K562 (cell line): Measurements from ENCODE around the gene SLC26A1. TPM values are rescaled to one million over a fixed set of nuclear protein-coding genes. Genes with fewer than 3 reads are reported as not detected.

Source experiments
- ATAC-seq: fragments of 200-7000 bp; cut with Tn5 transposase; 3 replicates; pipeline ENCODE4 v1.9.1; 2020; ENCODE audit warnings: moderate library complexity
- BruUV-seq: library from RNA; stranded (reverse); fragments of 400-500 nt; replicated peaks from 2 replicates; lab custom pipeline; 2021; lab: Mats Ljungman, UMichigan
- CTCF ChIA-PET: fragments of 300-600 bp; formaldehyde crosslinking; extraction: SDS; loops from one replicate; lab custom pipeline; 2021; ENCODE audit warnings: low intra/inter-chr PET ratio; lab: Yijun Ruan, JAX
- POLR2A ChIA-PET: fragments of 300-600, 350-650 bp; sonication (Branson Sonifier 250); formaldehyde crosslinking; extraction: SDS; loops from one replicate; lab custom pipeline; 2021; ENCODE audit warnings: antibody characterized with exemption, inconsistent platforms; lab: Yijun Ruan, JAX
- DNase-seq, 4 experiments: peaks; one replicate each; pipeline versions ENCODE4 v3.0.0 to v3.0.0-alpha.2; 2011 to 2018; ENCODE audit warnings: low spot score in 3 of 4, mixed read lengths in 3 of 4; ENCODE audit errors: extremely low read depth in 1 of 4
- FAIRE-seq: peaks from 2 replicates; lab custom pipeline; 2011; peaks lifted over from hg19 to GRCh38; lab: Jason Lieb, UNC
- H2AFZ ChIP-seq: 2 replicates; pipeline ENCODE4 v1.6.0; 2011; ENCODE audit warnings: low read depth, low read length, control low read depth, inconsistent platforms
- H3K27ac ChIP-seq: fragments of 200-600 bp; 3 replicates; pipeline ENCODE4 v1.8.0; 2011; ENCODE audit warnings: low read depth, mild to moderate bottlenecking, control low read depth, inconsistent platforms, low read length, moderate library complexity, mixed read lengths; ENCODE audit errors: extremely low read depth
- H3K27me3 ChIP-seq, 2 experiments: fragments of 300-600 bp in 1 of 2; 2 replicates in 1 of 2; 3 replicates in 1 of 2; pipeline versions ENCODE4 v1.6.0 to v1.8.0; 2011; ENCODE audit warnings: inconsistent platforms in 2 of 2, low read length in 2 of 2, mild to moderate bottlenecking in 1 of 2, mixed read lengths in 1 of 2, moderate library complexity in 1 of 2; ENCODE audit not compliant: control insufficient read depth in 2 of 2, insufficient read depth in 2 of 2
- H3K36me3 ChIP-seq: fragments of 300-600 bp; 3 replicates; pipeline ENCODE4 v1.8.0; 2011; ENCODE audit warnings: mild to moderate bottlenecking, low read length, inconsistent platforms; ENCODE audit not compliant: control insufficient read depth, insufficient read depth
- H3K4me1 ChIP-seq, 2 experiments: fragments of 200-600 bp in 1 of 2; replicated peaks in 1 of 2; 2 replicates in 1 of 2; 3 replicates in 1 of 2; pipeline versions ENCODE4 v1.5.1 to v1.8.0; 2011; ENCODE audit warnings: inconsistent platforms in 2 of 2, low read length in 2 of 2, mild to moderate bottlenecking in 1 of 2, mixed read lengths in 1 of 2, moderate library complexity in 1 of 2; ENCODE audit not compliant: control insufficient read depth in 2 of 2, insufficient read depth in 2 of 2
- H3K4me2 ChIP-seq: 2 replicates; pipeline ENCODE4 v1.6.1; 2011; ENCODE audit warnings: low read length, control low read depth, inconsistent platforms, mixed read lengths; ENCODE audit not compliant: insufficient read depth
- H3K4me3 ChIP-seq: fragments of 200-600 bp; sonication (generic), shearing (Covaris generic); 2 replicates; pipeline ENCODE4 v1.5.1; 2016; ENCODE audit warnings: control low read depth, inconsistent platforms
- H3K79me2 ChIP-seq: fragments of 200-600 bp; 3 replicates; pipeline ENCODE4 v1.8.0; 2011; ENCODE audit warnings: low read length, inconsistent platforms; ENCODE audit not compliant: control insufficient read depth, insufficient read depth
- H3K9ac ChIP-seq, 2 experiments: 2 replicates each; pipeline versions ENCODE4 v1.6.0 to v1.6.1; 2011; ENCODE audit warnings: low read depth in 2 of 2, low read length in 2 of 2, control low read depth in 1 of 2, inconsistent platforms in 1 of 2, mild to moderate bottlenecking in 1 of 2, mixed read lengths in 1 of 2; ENCODE audit not compliant: insufficient read depth in 1 of 2
- H3K9me1 ChIP-seq: one replicate; pipeline ENCODE4 v1.6.0; 2011; ENCODE audit warnings: inconsistent platforms, mild to moderate bottlenecking, low read length, moderate library complexity; ENCODE audit not compliant: control insufficient read depth, insufficient read depth
- H3K9me3 ChIP-seq: replicated peaks from 2 replicates; pipeline ENCODE4 v1.5.1; 2011; ENCODE audit warnings: low read depth, low read length, inconsistent platforms; ENCODE audit not compliant: control insufficient read depth, insufficient read depth
- H4K20me1 ChIP-seq: replicated peaks from 2 replicates; pipeline ENCODE4 v1.6.1; 2011; ENCODE audit warnings: low read length, inconsistent platforms, mixed read lengths; ENCODE audit not compliant: control insufficient read depth, insufficient read depth
- EGR1 ChIP-seq: fragments of 450-650 bp; conservative IDR thresholded peaks from 2 replicates; pipeline ENCODE4 v1.6.1; 2017; ENCODE audit warnings: mild to moderate bottlenecking
- HIVEP1 ChIP-seq: fragments of 250-450 bp; sonication (Bioruptor Pico); IDR thresholded peaks from 2 replicates; pipeline ENCODE4 v1.4.0; 2020; ENCODE audit warnings: mild to moderate bottlenecking
- IFI16 ChIP-seq: fragments of 250-450 bp; sonication (Bioruptor Pico); IDR thresholded peaks from 2 replicates; pipeline ENCODE4 v2.1.2; 2022; ENCODE audit warnings: mild to moderate bottlenecking, inconsistent platforms
- NR2C1 ChIP-seq, 2 experiments: fragments of 450-650 bp; IDR thresholded peaks; 2 replicates each; pipeline ENCODE4 v1.6.1; 2017; ENCODE audit warnings: mild to moderate bottlenecking in 2 of 2, antibody characterized with exemption in 1 of 2, inconsistent platforms in 1 of 2, missing compliant biosample characterization in 1 of 2, missing genetic modification characterization in 1 of 2
- RB1 ChIP-seq: fragments of 450-650 bp; IDR thresholded peaks from 2 replicates; pipeline ENCODE4 v1.6.1; 2017; ENCODE audit warnings: low read depth, mild to moderate bottlenecking
- SPI1 ChIP-seq: IDR thresholded peaks from 2 replicates; pipeline ENCODE4 v1.6.1; 2011; ENCODE audit warnings: low read depth, low read length, control low read depth, borderline replicate concordance
- TFAM ChIP-seq: fragments of 250-450 bp; sonication (Bioruptor Pico); conservative IDR thresholded peaks from 2 replicates; pipeline ENCODE4 v1.5.0; 2021; ENCODE audit warnings: mild to moderate bottlenecking, moderate library complexity
- ZC3H8 ChIP-seq: fragments of 450-650 bp; IDR thresholded peaks from 2 replicates; pipeline ENCODE4 v1.6.1; 2017
- ZNF583 ChIP-seq: fragments of 250-450 bp; sonication (Bioruptor Pico); IDR thresholded peaks from 2 replicates; pipeline ENCODE4 v1.4.0; 2020
- WGBS: fragments of 100-300 bp; shearing (Covaris generic); methylation state at CpG from one replicate; pipeline ENCODE4 v1.1.6; 2016; ENCODE audit warnings: low coverage, mixed read lengths; ENCODE audit not compliant: insufficient coverage; ENCODE audit errors: missing lambda C conversion rate; 5-methylcytosine and 5-hydroxymethylcytosine counted together
- in situ Hi-C: fragments of 300-500 bp; cut with MboI; formaldehyde crosslinking; loops from 4 replicates; pipeline ENCODE4 v1.15.0; 2018; ENCODE audit warnings: inconsistent platforms, mixed read lengths
- intact Hi-C: fragments of 100-400 bp; cut with micrococcal nuclease; formaldehyde crosslinking; loops from 2 replicates; pipeline ENCODE4 v1.14.2; 2022
- polyA plus RNA-seq, 8 experiments: library from polyadenylated mRNA; depleted of rRNA in 4 of 8; stranded (reverse) in 5 of 8; unstranded in 3 of 8; fragments of >200 nt; fragmentation: Nextera tagmentation in 2 of 8; fragmentation: Illumina TruSeq in 1 of 8; extraction: Ambion mirVana in 2 of 8; extraction: Trizol in 1 of 8; gene quantifications; 2 replicates each; pipeline versions ENCODE4 v1.2.1 to v1.2.3, GENCODE V29; 2011 to 2014; ENCODE audit warnings: inconsistent platforms in 1 of 8, missing spikeins in 1 of 8
- total RNA-seq, 7 experiments: library from RNA; depleted of rRNA in 6 of 7; stranded (reverse); fragments of >200 nt in 6 of 7; fragmentation: Illumina TruSeq in 2 of 7; extraction: Trizol in 2 of 7; gene quantifications; 2 replicates each; pipeline versions ENCODE4 v1.2.1 to v1.2.3, GENCODE V29; 2011 to 2021; ENCODE audit warnings: low replicate concordance in 1 of 7
- TF ChIP-seq, protein P1 (sequence below): fragments of 250-450 bp; sonication (Bioruptor Pico); IDR thresholded peaks from 2 replicates; pipeline ENCODE4 v1.5.0; 2021; ENCODE audit warnings: mild to moderate bottlenecking, moderate library complexity
- TF ChIP-seq, protein P2 (sequence below): sonication (generic); formaldehyde crosslinking; IDR thresholded peaks from 2 replicates; pipeline ENCODE4 v1.9.0; 2022; ENCODE audit warnings: mild to moderate bottlenecking, missing genetic modification reagents

The SLC26A1 gene
- total and polyA plus RNA-seq, 9 of the 15 experiments (the other 6 are each of a cell fraction or from before 2014, with no cell fraction given): 0.11 to 4.2 (median 0.95) TPM

DNA sequence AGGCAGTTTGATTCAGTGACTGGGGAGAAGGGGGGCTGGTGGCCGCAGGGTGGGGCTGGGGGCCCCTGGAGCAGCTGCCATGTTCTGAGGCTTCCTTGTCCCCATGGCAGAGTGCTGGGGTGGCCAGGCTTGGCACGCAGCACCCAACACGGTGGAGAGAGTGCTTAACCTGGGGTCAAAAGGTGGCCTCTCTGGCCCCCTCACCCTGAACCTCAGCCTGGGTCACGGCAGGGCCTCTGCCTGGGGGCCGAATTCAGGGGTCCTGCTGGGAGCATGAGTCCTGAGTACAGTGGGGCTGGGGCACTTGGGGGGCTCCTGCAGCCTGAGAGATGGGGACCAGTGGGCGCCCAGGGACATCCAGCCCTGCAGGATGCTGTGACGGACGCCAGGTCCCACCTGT, 38.1 kb upstream of the SLC26A1 start:
- CTCF ChIA-PET: no interaction called here
- Histone ChIP-seq H3K9me3 (no peaks in the 10 kb centered on the region), H3K36me3 (no peaks in the 10 kb centered on the region), H4K20me1 (no peaks in the 10 kb centered on the region), H3K27me3 (0 out of 5 replicates have a peak, but pooled peaks cover 0 to 6% of the 10 kb centered on the region in 2 experiments), H3K9ac (peak overlapping the region in 1 of 2 experiments; percentile 47; a peak in 2 of 4 replicates), H2AFZ (no peak overlapping the region), H3K9me1 (no peaks in the 10 kb centered on the region), H3K4me3 (no peak overlapping the region), H3K79me2 (no peaks in the 10 kb centered on the region), H3K27ac (no peak overlapping the region), H3K4me2 (no peak overlapping the region), H3K4me1 (peaks cover 3 to 91% of the 10 kb centered on the region in 2 experiments; a peak in 4 of 5 replicates)
- POLR2A ChIA-PET: no interaction called here
- DNase-seq (no peak), FAIRE-seq (no peak), ATAC-seq (no peak)
- intact Hi-C loops (no loop called here), in situ Hi-C loops (no loop called here)
- BruUV-seq: no TSS peak
- no peak for TF ChIP-seq HIVEP1 (CRISPR knock-in tag)
- TF ChIP-seq, protein P1, sequence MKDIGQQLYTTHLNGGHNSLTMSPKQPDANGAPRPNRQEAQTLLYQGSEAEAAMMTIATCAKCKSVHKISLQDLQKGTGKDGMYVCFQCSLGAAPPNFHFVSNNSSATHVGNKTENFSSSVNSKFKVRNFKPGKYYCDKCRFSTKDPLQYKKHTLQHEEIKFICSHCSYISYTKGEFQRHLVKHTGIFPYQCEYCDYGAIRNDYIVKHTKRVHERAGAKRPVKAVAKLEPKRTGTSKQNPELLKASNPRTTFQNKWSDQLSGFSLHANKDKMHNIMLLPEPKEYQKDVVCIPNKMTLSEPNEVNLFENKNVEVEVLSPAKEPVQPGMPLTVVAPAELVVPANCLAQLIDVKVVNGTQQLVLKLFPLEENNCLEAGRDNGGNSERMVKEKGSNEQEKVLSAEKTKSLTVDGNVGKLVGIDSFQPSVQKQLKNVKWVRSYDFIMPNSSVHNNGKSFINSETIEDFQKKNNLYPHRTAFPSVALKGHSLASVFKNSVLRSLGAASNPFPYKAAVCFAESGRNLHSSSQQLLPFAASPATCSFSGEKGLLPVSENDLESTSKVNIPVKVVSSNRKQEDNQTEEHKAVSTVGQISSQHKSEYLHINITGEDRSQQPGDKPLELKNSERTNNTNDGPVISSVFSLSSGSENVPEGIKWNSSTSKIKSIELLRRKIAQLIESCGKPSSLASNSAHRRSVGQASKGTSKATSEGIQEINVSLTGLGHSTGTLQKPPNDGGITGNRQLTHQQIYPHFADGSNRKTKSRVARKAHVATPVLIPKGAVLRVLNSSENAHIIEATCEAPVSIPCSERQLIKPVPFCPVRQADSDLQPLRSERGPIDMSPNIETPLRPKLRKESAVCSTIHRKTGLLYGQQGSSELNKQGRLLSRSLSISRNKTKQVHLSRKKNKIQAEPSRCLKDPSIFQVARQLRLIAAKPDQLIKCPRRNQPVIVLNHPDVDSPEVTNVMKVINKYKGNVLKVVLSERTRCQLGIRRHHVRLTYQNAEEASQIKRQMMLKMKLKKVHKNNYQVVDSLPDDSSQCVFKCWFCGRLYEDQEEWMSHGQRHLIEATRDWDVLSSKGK (CRISPR knock-in tag): no peak
- TF ChIP-seq ZNF583 (CRISPR knock-in tag): no peak
- no peak for TF ChIP-seq ZC3H8
- no peak for TF ChIP-seq NR2C1 (IDR thresholded peaks at IDR 0.05)
- TF ChIP-seq NR2C1 (tag; IDR thresholded peaks at IDR 0.05): no peak
- TF ChIP-seq, protein P2, sequence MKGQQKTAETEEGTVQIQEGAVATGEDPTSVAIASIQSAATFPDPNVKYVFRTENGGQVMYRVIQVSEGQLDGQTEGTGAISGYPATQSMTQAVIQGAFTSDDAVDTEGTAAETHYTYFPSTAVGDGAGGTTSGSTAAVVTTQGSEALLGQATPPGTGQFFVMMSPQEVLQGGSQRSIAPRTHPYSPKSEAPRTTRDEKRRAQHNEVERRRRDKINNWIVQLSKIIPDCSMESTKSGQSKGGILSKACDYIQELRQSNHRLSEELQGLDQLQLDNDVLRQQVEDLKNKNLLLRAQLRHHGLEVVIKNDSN: no peak
- no peak for TF ChIP-seq TFAM (CRISPR knock-in tag)
- no peak for TF ChIP-seq IFI16 (CRISPR knock-in tag)
- TF ChIP-seq RB1: no peak
- TF ChIP-seq EGR1: no peak
- no peak for TF ChIP-seq SPI1
- WGBS: 38% methylated on average over 7 of the region's 8 CpGs
